NT2/D1 (cell line): ENCODE data around the gene TTLL1.

Source experiments
- SUZ12 ChIP-seq: IDR thresholded peaks from 2 replicates; pipeline ENCODE4 v1.6.1; 2011; ENCODE audit not compliant: insufficient read length, insufficient read depth; ENCODE audit errors: extremely low read depth
- YY1 ChIP-seq: IDR thresholded peaks from 2 replicates; pipeline ENCODE4 v1.6.1; 2011; ENCODE audit not compliant: insufficient read length, insufficient read depth
- ZNF274 ChIP-seq: IDR thresholded peaks from 2 replicates; pipeline ENCODE4 v1.6.1; 2011; ENCODE audit warnings: mild to moderate bottlenecking, low read depth, low read length

- TF ChIP-seq YY1 (no peak), ZNF274 (no peak), SUZ12 (no peak)
Observed at GRCh38 chr22:43110927-43111623, 21.9 kb upstream of the TTLL1 start.
